GM12878 (cell line): ENCODE data around the gene UGT1A7.

ENCODE experiments used
- GABPA ChIP-seq: IDR thresholded peaks from 2 replicates; pipeline ENCODE4 v1.6.1; 2014; ENCODE audit warnings: antibody characterized with exemption, low read depth, mild to moderate bottlenecking, inconsistent platforms
- HDGF ChIP-seq: fragments of 450-650 bp; IDR thresholded peaks from 2 replicates; pipeline ENCODE4 v1.6.1; 2016; ENCODE audit warnings: antibody characterized with exemption
- KDM1A ChIP-seq: fragments of 200-600 bp; sonication (generic); IDR thresholded peaks from 2 replicates; pipeline ENCODE4 v1.6.1; 2016; ENCODE audit warnings: borderline replicate concordance
- MEF2B ChIP-seq: fragments of 450-650 bp; IDR thresholded peaks from 2 replicates; pipeline ENCODE4 v1.6.1; 2018; ENCODE audit warnings: mild to moderate bottlenecking, moderate library complexity; ENCODE audit not compliant: partially characterized antibody, poor library complexity, severe bottlenecking
- PAX8 ChIP-seq: fragments of 450-650 bp; IDR thresholded peaks from 2 replicates; pipeline ENCODE4 v1.6.1; 2017; ENCODE audit warnings: mild to moderate bottlenecking, moderate library complexity
- POLR2A ChIP-seq: IDR thresholded peaks from 2 replicates; pipeline ENCODE4 v1.6.1; 2011; ENCODE audit warnings: low read depth, mild to moderate bottlenecking, low read length
- POLR2AphosphoS5 ChIP-seq: IDR thresholded peaks from 2 replicates; pipeline ENCODE4 v1.6.1; 2011; ENCODE audit warnings: mild to moderate bottlenecking, low read length, inconsistent platforms
- TCF7 ChIP-seq: IDR thresholded peaks from 2 replicates; pipeline ENCODE4 v1.6.1; 2014; ENCODE audit warnings: antibody characterized with exemption, borderline replicate concordance
- TF ChIP-seq, protein P1 (sequence below), 3 experiments: IDR thresholded peaks in 2 of 3; conservative IDR thresholded peaks in 1 of 3; 2 replicates each; pipeline ENCODE4 v1.5.1; 2011; ENCODE audit warnings: low read depth in 3 of 3, low read length in 3 of 3, mild to moderate bottlenecking in 3 of 3, control low read depth in 2 of 3, moderate library complexity in 2 of 3, inconsistent platforms in 1 of 3, mixed read lengths in 1 of 3; ENCODE audit not compliant: control insufficient read depth in 2 of 3, insufficient read depth in 1 of 3; ENCODE audit errors: extremely low read depth in 1 of 3
- TF ChIP-seq, protein P2 (sequence below): IDR thresholded peaks from 2 replicates; pipeline ENCODE4 v1.6.1; 2012; ENCODE audit warnings: mild to moderate bottlenecking, low read depth, low read length

- no peak for TF ChIP-seq TCF7
- TF ChIP-seq, protein P1, sequence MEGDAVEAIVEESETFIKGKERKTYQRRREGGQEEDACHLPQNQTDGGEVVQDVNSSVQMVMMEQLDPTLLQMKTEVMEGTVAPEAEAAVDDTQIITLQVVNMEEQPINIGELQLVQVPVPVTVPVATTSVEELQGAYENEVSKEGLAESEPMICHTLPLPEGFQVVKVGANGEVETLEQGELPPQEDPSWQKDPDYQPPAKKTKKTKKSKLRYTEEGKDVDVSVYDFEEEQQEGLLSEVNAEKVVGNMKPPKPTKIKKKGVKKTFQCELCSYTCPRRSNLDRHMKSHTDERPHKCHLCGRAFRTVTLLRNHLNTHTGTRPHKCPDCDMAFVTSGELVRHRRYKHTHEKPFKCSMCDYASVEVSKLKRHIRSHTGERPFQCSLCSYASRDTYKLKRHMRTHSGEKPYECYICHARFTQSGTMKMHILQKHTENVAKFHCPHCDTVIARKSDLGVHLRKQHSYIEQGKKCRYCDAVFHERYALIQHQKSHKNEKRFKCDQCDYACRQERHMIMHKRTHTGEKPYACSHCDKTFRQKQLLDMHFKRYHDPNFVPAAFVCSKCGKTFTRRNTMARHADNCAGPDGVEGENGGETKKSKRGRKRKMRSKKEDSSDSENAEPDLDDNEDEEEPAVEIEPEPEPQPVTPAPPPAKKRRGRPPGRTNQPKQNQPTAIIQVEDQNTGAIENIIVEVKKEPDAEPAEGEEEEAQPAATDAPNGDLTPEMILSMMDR (IDR thresholded peaks at IDR 0.05 in 2 of 3, conservative IDR thresholded peaks at IDR 0.05 in 1 of 3; ENCODE audit: control insufficient read depth in 2 of 3, extremely low read depth in 1 of 3, insufficient read depth in 1 of 3, low read depth in 3 of 3, low read length in 3 of 3) = no peak
- TF ChIP-seq, protein P2, sequence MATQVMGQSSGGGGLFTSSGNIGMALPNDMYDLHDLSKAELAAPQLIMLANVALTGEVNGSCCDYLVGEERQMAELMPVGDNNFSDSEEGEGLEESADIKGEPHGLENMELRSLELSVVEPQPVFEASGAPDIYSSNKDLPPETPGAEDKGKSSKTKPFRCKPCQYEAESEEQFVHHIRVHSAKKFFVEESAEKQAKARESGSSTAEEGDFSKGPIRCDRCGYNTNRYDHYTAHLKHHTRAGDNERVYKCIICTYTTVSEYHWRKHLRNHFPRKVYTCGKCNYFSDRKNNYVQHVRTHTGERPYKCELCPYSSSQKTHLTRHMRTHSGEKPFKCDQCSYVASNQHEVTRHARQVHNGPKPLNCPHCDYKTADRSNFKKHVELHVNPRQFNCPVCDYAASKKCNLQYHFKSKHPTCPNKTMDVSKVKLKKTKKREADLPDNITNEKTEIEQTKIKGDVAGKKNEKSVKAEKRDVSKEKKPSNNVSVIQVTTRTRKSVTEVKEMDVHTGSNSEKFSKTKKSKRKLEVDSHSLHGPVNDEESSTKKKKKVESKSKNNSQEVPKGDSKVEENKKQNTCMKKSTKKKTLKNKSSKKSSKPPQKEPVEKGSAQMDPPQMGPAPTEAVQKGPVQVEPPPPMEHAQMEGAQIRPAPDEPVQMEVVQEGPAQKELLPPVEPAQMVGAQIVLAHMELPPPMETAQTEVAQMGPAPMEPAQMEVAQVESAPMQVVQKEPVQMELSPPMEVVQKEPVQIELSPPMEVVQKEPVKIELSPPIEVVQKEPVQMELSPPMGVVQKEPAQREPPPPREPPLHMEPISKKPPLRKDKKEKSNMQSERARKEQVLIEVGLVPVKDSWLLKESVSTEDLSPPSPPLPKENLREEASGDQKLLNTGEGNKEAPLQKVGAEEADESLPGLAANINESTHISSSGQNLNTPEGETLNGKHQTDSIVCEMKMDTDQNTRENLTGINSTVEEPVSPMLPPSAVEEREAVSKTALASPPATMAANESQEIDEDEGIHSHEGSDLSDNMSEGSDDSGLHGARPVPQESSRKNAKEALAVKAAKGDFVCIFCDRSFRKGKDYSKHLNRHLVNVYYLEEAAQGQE = no peak
- TF ChIP-seq KDM1A = no peak
- no peak for TF ChIP-seq POLR2AphosphoS5
- no peak for TF ChIP-seq GABPA
- no peak for TF ChIP-seq MEF2B
- no peak for TF ChIP-seq HDGF
- no peak for TF ChIP-seq PAX8
- no peak for TF ChIP-seq POLR2A
Observed at GRCh38 chr2:233818639-233819621, 137.2 kb downstream of the UGT1A7 start.
